Posterior vena cava (tissue), 2 donors: Measurements from ENCODE around the gene KLF11. TPM values are rescaled to one million over a fixed set of nuclear protein-coding genes. Genes with fewer than 3 reads are reported as not detected.
"Not testable (repeated sequence)": the region's sequence is repeated elsewhere in the genome, so short reads cannot be mapped to it uniquely, and the experiment has no call there.

Experiments
- DNase-seq: peaks from one replicate; pipeline ENCODE4 v3.0.0-alpha.2; 2020; ENCODE audit warnings: low spot score
- intact Hi-C, 2 donors: fragments of 100-400 bp; cut with DNase I; formaldehyde crosslinking; loops; one replicate each; pipeline versions ENCODE4 v1.14.1 to v1.14.2; 2022 to 2023
- total RNA-seq, 2 donors: library from RNA; stranded (reverse); fragmentation: NEBNext Ultra II Directional; extraction: Animal tissue kit (Norgen Biotek cat#: 25700); gene quantifications; one replicate each; pipeline ENCODE4 v1.2.1, GENCODE V29; 2021
- donor health status: DM: yes; HTN: yes; CAD: no.
- donor health status: DM: yes; HTN: yes; CAD: no.

The KLF11 gene
- total RNA-seq, 2 donors from 2014 or later = 25.0 to 55.4 TPM

DNA sequence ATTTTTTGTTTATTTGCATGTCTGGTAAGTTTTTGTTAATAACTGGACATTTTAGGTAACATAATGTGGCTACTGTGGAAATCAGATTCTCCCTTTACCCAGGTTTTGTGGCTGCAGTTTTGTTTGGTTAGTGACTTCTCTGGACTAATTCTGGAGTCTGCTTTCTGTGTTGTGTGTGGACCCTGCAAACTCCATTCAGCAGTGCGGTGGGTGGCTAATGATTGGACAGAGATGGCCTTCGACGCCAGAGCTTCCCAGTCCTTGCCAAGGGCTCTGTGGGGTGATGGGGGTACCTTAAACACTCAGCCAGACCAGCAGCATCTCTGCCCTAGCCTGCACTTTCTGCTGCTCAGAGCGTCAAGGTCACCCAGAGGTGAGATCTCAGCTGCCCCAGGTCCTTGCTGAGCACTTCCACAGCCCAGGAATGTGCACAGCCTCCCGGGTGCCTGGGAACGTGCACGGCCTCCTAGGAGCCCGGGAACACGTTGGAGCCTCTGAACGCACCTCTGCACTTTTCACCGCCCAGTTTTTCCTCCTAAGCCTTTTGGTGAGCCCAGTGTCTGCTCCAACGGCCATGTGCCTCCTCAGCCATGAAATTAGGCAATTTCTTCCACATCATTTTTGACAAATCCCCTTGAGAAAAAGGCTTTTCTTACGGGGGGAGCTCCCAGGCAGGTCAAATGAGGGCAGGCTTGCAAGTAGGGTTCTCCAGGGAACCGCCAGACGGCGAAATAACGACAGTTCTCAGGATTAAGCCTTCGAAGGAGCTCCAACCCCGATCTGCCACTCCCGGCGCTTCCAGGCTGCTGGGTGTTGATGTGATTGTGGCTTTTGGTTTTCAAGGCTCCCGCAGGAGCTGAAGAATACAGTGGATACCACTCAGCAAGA is 35.2 kb upstream of the KLF11 start:
- intact Hi-C loops = no loop called here
- peak; percentile 81 for DNase-seq

DNA sequence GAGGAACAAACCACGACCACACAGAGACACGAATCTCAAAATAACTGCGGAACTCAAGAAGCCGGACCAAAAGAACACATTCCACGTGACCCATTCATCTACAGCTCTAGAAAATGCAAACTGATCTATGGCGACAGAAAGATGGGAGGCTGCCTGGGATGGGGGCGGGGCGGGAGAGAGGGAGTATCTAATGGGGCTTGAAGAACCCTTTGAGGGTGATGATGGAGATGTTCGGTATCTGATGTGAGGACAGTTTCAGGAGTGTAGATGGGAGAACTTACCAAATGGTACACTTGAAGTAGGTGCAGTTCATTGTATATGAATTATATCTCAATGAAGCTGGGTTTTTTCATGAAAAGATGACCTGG is 34.6 kb upstream of the KLF11 start:
- intact Hi-C loops = loop anchor here in 1 of 2 donors (1.0 kb wide), 1 partner anchor 165 kb away; the partner anchor contains the start of gene TAF1B
- peak; percentile 53 for DNase-seq

DNA sequence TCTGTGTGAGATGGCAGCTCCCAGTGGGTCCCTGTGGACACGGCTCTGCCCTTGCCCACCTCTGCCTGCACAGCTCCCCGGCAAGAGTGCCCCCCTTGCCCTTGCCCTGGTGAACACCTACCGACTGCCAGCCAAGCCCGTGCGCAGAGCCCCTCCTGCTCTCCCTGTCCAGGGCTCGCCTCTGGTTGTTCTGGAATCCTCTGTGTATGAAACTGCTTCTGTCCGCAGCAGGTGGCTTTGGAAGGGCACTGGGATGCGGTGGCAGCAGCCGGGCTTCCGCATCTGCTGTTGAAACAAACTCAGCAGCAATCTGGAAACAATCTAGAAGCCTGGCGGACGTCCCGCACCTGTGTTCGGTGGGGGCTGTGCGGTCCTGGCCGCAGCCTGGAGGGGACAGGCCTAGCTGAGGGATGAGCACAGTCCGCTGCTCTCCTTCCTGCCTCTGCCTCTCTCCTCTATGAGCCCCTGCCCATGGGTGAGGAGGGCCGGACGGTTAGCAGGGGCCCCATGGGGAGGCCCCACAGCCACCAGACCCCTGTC is 34.0 kb upstream of the KLF11 start:
- intact Hi-C loops = loop anchor here in 1 of 2 donors (1.0 kb wide), 1 partner anchor 166 kb away; the partner anchor contains the start of gene TAF1B
- DNase-seq = peak; percentile 72

DNA sequence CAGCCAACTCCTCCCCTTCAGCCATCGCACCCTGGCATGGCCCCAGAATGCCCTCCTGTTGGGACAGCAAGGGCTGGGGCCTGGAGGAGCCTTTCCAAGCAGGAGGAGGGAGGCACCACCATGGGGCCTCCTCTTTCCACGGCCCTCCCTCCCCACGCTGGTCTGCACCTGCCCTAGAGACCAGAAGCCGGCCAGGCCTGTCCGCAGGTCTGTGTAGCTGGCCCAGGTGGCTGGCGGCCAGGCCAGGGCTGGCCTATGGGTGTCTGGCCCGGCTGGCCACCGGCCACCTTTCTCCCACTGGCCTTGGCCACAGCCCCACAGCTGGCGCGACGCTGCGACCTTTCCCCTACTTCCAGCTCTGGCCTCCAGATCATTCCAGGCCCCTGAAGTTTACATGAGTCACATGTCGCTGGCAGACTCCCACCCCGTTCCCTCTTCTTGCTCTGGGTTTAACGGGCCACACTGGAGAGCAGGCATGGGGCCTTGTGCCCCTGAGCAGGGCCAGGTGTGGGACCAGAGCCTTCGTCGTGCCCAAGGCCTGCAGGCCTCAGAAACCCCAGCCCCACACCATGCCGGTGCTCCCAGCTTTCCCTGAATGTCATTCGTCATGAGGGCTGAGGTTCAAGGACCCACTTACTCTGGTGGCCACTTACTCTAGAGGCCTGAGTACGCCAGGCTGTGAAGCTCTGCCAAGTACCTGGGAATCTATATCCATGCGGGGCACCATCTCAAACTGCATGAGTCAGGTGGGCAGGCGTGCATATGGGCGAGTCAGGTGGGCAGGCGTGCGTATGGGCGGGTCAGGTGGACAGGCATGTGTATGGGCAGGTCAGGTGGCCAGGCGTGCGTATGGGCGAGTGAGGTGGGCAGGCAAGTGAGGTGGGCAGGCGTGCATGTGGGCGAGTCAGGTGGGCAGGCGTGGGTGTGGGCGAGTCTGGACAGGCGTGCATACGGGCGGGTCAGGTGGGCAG is 33.3 kb upstream of the KLF11 start:
- peak; percentile 93 for DNase-seq
- intact Hi-C loops = loop anchor here in 1 of 2 donors (1.0 kb wide), 1 partner anchor 167 kb away; the partner anchor contains the start of gene TAF1B

DNA sequence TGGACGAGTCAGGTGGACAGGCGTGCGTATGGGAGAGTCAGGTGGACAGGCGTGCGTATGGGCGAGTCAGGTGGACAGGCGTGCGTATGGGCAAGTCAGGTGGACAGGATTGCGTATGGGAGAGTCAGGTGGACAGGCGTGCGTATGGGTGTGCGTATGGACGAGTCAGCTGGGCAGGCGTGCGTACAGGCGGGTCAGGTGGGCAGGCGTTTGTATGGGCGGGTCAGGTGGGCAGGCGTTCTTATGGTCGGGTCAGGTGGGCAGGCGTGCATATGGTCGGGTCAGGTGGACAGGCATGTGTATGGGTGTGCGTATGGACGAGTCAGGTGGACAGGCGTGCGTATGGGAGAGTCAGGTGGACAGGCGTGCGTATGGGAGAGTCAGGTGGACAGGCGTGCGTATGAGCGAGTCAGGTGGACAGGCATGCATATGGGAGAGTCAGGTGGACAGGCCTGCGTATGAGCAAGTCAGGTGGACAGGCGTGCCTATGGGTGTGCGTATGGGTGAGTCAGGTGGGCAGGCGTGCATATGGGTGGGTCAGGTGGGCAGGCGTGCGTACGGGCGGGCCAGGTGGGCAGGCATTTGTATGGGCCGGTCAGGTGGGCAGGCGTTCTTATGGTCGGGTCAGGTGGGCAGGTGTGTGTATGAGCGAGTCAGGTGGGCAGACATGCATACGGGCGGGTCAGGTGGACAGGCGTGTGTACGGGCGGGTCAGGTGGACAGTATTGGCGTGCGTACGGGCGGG is 32.3 kb upstream of the KLF11 start:
- intact Hi-C loops = not testable (repeated sequence)
- DNase-seq = peak; percentile 79

DNA sequence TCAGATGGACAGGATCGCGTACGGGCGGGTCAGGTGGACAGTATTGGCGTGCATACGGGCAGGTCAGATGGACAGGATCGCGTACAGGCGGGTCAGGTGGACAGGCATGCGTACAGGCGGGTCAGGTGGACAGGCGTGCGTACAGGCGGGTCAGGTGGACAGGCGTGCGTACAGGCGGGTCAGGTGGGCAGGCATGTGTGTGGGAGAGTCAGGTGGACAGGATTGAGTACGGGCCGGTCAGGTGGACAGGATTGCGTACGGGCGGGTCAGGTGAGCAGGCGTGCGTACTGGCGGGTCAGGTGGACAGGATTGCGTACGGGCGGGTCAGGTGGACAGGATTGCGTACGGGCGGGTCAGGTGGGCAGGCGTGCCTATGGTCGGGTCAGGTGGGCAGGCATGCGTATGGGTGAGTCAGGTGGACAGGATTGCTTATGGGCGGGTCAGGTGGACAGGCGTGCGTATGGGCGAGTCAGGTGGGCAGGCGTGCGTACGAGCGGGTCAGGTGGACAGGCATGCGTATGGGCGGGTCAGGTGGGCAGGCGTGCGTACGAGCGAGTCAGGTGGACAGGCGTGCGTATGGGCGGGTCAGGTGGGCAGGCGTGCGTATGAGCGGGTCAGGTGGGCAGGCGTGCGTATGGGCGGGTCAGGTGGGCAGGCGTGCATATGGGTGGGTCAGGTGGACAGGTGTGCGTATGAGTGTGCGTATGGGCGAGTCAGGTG is 31.6 kb upstream of the KLF11 start:
- peak; percentile 64 for DNase-seq
- intact Hi-C loops = not testable (repeated sequence)

DNA sequence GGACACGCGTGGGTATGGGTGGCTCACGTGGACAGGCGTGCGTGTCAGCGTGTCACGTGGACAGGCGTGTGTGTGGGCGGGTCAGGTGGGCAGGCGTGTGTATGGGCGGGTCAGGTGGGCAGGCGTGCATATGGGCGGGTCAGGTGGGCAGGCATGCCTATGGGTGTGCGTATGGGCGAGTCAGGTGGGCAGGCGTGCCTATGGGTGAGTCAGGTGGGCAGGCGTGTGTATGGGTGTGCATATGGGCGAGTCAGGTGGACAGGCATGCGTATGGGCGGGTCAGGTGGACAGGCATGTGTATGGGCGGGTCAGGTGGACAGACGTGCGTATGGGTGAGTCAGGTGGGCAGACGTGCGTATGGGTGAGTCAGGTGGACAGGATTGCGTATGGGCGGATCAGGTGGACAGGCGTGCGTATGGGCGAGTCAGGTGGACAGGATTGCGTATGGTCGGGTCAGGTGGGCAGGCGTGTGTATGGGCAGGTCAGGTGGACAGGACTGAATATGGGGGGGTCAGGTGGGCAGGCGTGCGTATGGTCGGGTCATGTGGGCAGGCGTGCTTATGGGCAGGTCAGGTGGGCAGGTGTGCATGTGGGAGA is 30.9 kb upstream of the KLF11 start:
- intact Hi-C loops = not testable (repeated sequence)
- DNase-seq = peak; percentile 28

DNA sequence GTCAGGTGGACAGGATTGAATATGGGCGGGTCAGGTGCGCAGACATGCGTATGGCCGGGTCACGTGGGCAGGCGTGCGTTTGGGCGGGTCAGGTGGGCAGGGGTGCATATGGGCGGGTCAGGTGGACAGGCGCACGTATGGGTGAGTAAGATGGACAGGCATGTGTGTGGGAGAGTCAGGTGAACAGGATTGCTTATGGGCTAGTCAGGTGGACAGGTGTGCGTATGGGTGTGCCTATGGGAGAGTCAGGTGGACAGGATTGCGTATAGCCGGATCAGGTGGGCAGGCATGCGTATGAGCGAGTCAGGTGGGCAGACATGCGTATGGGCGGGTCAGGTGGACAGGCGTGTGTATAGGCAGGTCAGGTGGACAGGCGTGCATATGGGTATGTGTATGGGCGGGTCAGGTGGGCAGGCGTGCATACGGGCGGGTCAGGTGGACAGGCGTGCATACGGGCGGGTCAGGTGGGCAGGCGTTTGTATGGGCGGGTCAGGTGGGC is 30.3 kb upstream of the KLF11 start:
- intact Hi-C loops = no loop called here
- DNase-seq = peak; percentile 81

DNA sequence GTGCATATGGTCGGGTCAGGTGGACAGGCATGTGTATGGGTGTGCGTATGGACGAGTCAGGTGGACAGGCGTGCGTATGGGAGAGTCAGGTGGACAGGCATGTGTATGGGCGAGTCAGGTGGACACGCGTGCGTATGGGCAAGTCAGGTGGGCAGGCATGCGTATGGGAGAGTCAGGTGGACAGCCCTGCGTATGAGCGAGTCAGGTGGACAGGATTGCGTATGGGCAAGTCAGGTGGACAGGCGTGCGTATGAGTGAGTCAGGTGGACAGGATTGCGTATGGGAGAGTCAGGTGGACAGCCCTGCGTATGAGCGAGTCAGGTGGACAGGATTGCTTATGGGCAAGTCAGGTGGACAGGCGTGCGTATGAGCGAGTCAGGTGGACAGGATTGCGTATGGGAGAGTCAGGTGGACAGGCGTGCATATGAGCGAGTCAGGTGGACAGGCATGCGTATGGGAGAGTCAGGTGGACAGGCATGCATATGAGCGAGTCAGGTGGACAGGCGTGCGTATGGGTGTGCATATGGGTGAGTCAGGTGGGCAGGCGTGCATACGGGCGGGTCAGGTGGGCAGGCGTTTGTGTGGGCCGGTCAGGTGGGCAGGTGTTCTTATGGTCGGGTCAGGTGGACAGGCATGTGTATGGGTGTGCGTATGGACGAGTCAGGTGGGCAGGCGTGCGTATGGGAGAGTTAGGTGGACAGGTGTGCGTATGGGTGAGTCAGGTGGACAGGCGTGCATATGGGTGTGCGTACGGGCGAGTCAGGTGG is 29.5 kb upstream of the KLF11 start:
- peak; percentile 38 for DNase-seq
- intact Hi-C loops = not testable (repeated sequence)

DNA sequence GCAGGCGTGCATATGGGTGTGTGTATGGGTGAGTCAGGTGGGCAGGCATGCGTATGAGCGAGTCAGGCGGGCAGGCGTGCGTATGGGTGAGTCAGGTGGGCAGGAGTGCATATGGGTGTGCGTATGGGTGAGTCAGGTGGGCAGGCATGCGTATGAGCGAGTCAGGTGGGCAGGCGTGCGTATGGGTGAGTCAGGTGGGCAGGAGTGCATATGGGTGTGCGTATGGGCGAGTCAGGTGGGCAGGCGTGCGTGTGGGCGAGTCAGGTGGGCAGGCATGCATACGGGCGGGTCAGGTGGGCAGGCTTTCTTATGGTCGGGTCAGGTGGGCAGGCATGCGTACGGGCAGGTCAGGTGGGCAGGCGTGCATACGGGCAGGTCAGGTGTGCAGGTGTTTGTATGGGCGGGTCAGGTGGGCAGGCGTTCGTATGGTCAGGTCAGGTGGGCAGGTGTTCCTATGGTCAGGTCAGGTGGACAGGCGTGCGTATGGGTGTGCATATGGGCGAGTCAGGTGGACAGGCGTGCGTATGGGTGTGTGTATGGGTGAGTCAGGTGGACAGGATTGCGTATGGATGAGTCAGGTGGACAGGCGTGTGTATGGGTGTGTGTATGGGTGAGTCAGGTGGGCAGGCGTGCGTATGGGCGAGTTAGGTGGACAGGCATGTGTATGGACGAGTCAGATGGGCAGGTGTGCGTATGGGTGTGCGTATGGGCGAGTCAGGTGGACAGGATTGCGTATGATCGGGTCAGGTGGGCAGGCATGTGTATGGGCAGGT is 28.7 kb upstream of the KLF11 start:
- intact Hi-C loops = no loop called here
- DNase-seq = peak; percentile 73

DNA sequence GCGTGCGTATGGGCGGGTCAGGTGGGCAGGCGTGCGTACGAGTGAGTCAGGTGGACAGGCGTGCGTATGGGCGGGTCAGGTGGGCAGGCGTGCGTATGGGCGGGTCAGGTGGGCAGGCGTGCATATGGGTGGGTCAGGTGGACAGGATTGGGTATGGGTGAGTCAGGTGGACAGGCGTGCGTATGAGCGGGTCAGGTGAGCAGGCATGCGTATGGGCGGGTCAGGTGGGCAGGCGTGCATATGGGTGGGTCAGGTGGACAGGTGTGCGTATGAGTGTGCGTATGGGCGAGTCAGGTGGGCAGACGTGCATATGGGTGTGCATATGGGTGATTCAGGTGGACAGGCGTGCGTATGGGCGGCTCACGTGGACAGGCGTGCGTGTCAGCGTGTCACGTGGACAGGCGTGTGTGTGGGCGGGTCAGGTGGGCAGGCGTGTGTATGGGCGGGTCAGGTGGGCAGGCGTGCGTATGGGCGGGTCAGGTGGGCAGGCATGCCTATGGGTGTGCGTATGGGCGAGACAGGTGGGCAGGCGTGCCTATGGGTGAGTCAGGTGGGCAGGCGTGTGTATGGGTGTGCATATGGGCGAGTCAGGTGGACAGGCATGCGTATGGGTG is 27.9 kb upstream of the KLF11 start:
- DNase-seq = peak; percentile 42
- intact Hi-C loops = not testable (repeated sequence)

DNA sequence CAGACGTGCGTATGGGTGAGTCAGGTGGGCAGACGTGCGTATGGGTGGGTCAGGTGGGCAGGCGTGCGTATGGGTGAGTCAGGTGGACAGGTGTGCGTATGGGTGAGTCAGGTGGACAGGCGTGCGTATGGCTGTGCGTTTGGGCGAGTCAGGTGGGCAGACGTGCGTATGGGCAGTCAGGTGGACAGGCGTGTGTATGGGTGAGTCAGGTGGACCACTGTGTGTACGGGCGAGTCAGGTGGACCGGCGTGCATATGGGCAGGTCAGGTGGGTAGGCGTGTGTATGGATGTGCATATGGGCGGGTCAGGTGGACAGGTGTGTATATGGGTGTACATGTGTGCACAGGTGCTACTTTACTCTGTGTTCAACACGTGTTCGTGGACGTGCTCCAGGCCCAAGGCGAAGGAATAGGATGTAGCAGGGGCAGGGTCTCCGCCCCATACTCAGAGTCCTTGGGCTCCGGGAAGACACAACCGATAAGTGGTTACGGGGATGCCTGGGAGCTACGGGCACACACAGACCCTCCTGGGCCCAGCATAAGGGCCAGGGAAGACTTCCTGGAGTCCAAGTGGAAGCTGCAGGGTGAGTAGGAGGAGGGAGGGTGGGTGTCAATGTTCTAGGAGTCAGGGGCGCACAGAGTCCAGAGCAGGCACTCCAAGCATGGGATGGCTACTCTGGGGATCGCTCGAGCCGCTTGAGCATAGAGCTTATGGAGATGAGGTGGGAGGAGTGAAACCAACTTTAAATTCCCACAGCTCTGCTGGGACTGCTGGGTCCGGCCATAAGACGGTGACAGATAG is 27.1 kb upstream of the KLF11 start:
- DNase-seq = peak; percentile 62
- intact Hi-C loops = no loop called here

DNA sequence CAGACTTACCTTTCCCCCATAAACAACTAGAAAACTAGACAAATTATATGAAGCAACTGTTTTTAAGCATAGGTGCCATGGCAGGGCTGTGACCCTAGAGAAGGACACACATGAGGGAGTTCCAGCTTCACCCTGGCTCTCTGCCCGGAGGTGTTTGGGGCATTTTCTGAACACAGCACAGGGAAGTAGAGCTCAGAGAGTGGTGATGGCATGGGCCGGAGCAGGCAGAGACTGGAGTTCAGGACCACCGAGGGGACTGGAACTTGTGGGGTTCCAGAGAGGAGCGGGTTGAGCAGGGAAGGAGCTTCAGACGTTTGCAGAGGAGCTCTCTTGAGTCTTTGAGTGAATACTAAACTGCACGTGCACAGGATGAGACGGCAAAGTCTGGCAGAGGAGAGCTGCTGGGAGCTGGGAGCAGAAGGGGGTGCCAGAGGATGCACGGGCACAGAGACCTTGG is 26.5 kb upstream of the KLF11 start:
- intact Hi-C loops = no loop called here
- peak; percentile 35 for DNase-seq

DNA sequence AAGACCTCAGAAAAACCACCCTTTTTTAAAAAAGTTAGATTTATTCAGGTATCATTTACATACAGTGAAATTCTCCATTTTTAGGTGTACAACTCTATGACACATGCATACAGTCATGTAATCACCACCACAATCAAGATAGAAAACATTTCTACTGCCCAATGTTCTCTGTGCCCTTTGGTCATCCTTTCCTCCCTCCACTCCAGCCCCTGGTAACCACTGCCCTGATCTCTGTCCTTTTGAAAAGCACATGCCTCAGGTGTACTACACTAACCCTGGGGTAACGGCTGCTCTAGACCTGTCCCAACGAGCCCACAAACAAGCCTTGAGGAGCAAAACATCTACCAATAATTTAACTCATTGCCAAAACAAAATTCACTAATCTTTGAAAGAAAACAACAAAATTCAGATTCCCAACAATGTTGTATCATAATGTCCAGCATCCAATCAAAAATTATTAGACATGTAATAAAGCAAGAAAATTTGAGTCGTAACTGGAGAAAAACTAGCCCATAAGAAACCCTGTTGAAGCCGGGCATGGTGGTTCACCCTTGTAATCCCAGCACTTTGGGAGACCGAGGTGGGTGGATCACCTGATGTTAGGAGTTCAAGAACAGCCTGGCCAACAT is 25.9 kb upstream of the KLF11 start:
- intact Hi-C loops = no loop called here
- no peak for DNase-seq
